ENCODE measurements around the gene OGG1. TPM values are rescaled to one million over a fixed set of nuclear protein-coding genes. Genes with fewer than 3 reads are reported as not detected.

The OGG1 gene
- total and polyA plus RNA-seq, 9 of the 15 experiments (the other 6 are each of a cell fraction or from before 2014, with no cell fraction given): 6.6 to 33.0 (median 24.4) TPM

GRCh38 chr3:9780910-9781309 is 31.2 kb downstream of the OGG1 start:
- no peak overlapping the region for H3K4me2 ChIP-seq (ENCODE audit: insufficient read depth, low read length)
- no peak overlapping the region for H3K9ac ChIP-seq (ENCODE audit: insufficient read depth in 1 of 2, low read depth in 2 of 2, low read length in 2 of 2)
- no peak overlapping the region for H3K27ac ChIP-seq (ENCODE audit: extremely low read depth, low read depth, low read length)
- H2AFZ ChIP-seq (ENCODE audit: low read depth, low read length): no peak overlapping the region
- ATAC-seq (no peak), DNase-seq (ENCODE audit: extremely low read depth in 1 of 4, low spot score in 3 of 4) (no peak), FAIRE-seq (no peak)
- H3K9me1 ChIP-seq (ENCODE audit: control insufficient read depth, insufficient read depth, low read length): no peaks in the 10 kb centered on the region
- H3K4me1 ChIP-seq (replicated peaks in 1 of 2; ENCODE audit: control insufficient read depth in 2 of 2, insufficient read depth in 2 of 2, low read length in 2 of 2): peaks cover 22 to 25% of the 10 kb centered on the region in 2 experiments
- H3K36me3 ChIP-seq (ENCODE audit: control insufficient read depth, insufficient read depth, low read length): peaks cover 48% of the 10 kb centered on the region
- no peaks in the 10 kb centered on the region for H3K27me3 ChIP-seq (ENCODE audit: control insufficient read depth in 2 of 2, insufficient read depth in 2 of 2, low read length in 2 of 2)
- intact Hi-C loops (cut with micrococcal nuclease): loop anchor here (5.0 kb wide), 1 partner anchor 151 kb away; the partner anchor contains the start of gene CRELD1
- no peak overlapping the region for H3K4me3 ChIP-seq
- POLR2A ChIA-PET: interaction anchor here (0.8 to 1.6 kb wide), 5 partner anchors 9 to 52 kb away, joined by 3 to 8 read pairs (median 5); partner anchors contain the start of genes ARPC4 and BRPF1
- in situ Hi-C loops (cut with MboI): no loop called here
- CTCF ChIA-PET (ENCODE audit: low intra/inter-chr PET ratio): no interaction called here
- no peaks in the 10 kb centered on the region for H3K9me3 ChIP-seq (replicated peaks; ENCODE audit: control insufficient read depth, insufficient read depth, low read depth, low read length)
- H3K79me2 ChIP-seq (ENCODE audit: control insufficient read depth, insufficient read depth, low read length): no peaks in the 10 kb centered on the region
- TF ChIP-seq E2F5 (CRISPR knock-in tag; IDR thresholded peaks at IDR 0.05): no peak
- TF ChIP-seq FOXK2 (conservative IDR thresholded peaks at IDR 0.05 in 1 of 2, IDR thresholded peaks at IDR 0.05 in 1 of 2; ENCODE audit: low read depth in 2 of 2): no peak
- 80% methylated on average over 4 of the region's 4 CpGs for WGBS (ENCODE audit: insufficient coverage, low coverage, missing lambda C conversion rate)
- no peaks in the 10 kb centered on the region for H4K20me1 ChIP-seq (replicated peaks; ENCODE audit: control insufficient read depth, insufficient read depth, low read length)
- BruUV-seq (replicated peaks): no TSS peak

GRCh38 chr3:9781551-9781950 is 31.8 kb downstream of the OGG1 start:
- H3K9ac ChIP-seq (ENCODE audit: insufficient read depth in 1 of 2, low read depth in 2 of 2, low read length in 2 of 2): peak overlapping the region in 1 of 2 experiments; percentile 35; a peak in 1 of 4 replicates
- no peak overlapping the region for H3K4me2 ChIP-seq (ENCODE audit: insufficient read depth, low read length)
- H3K9me3 ChIP-seq (replicated peaks; ENCODE audit: control insufficient read depth, insufficient read depth, low read depth, low read length): no peaks in the 10 kb centered on the region
- no peaks in the 10 kb centered on the region for H3K27me3 ChIP-seq (ENCODE audit: control insufficient read depth in 2 of 2, insufficient read depth in 2 of 2, low read length in 2 of 2)
- WGBS (ENCODE audit: insufficient coverage, low coverage, missing lambda C conversion rate): 76% methylated on average over 1 of the region's 1 CpG
- POLR2A ChIA-PET: interaction anchor here (0.8 to 3.1 kb wide), 7 partner anchors 8 to 50 kb away, joined by 3 to 21 read pairs (median 6); partner anchors contain the start of genes ARPC4, BRPF1 and OGG1
- H3K9me1 ChIP-seq (ENCODE audit: control insufficient read depth, insufficient read depth, low read length): no peaks in the 10 kb centered on the region
- no peak overlapping the region for H3K27ac ChIP-seq (ENCODE audit: extremely low read depth, low read depth, low read length)
- FAIRE-seq: no peak
- H3K4me1 ChIP-seq (replicated peaks in 1 of 2; ENCODE audit: control insufficient read depth in 2 of 2, insufficient read depth in 2 of 2, low read length in 2 of 2): peaks cover 28 to 30% of the 10 kb centered on the region in 2 experiments
- TF ChIP-seq ZNF668 (CRISPR knock-in tag; IDR thresholded peaks at IDR 0.05) (no peak), ILF3 (IDR thresholded peaks at IDR 0.05; ENCODE audit: borderline replicate concordance) (no peak), CBFA2T2 (conservative IDR thresholded peaks at IDR 0.05) (no peak), PRDM10 (IDR thresholded peaks at IDR 0.05; ENCODE audit: partially characterized antibody) (no peak), GATAD2B (IDR thresholded peaks at IDR 0.05; ENCODE audit: borderline replicate concordance) (no peak)
- intact Hi-C loops (cut with micrococcal nuclease) (loop anchor here (5.0 kb wide), 1 partner anchor 151 kb away; the partner anchor contains the start of gene CRELD1), in situ Hi-C loops (cut with MboI) (no loop called here)
- no TSS peak for BruUV-seq (replicated peaks)
- H3K79me2 ChIP-seq (ENCODE audit: control insufficient read depth, insufficient read depth, low read length): no peaks in the 10 kb centered on the region
- CTCF ChIA-PET (ENCODE audit: low intra/inter-chr PET ratio): no interaction called here
- DNase-seq (ENCODE audit: extremely low read depth in 1 of 4, low spot score in 3 of 4): no peak
- no peaks in the 10 kb centered on the region for H4K20me1 ChIP-seq (replicated peaks; ENCODE audit: control insufficient read depth, insufficient read depth, low read length)
- H2AFZ ChIP-seq (ENCODE audit: low read depth, low read length): no peak overlapping the region
- H3K36me3 ChIP-seq (ENCODE audit: control insufficient read depth, insufficient read depth, low read length): peaks cover 52% of the 10 kb centered on the region
- no peak overlapping the region for H3K4me3 ChIP-seq
- no peak for ATAC-seq
